Measurements from ENCODE around the gene MMD.
"Not testable (repeated sequence)": the region's sequence is repeated elsewhere in the genome, so short reads cannot be mapped to it uniquely, and the experiment has no call there.

The MMD gene

GRCh38 chr17:55442953-55443683, 21.5 kb upstream of the MMD start:
- no peak for DNase-seq

DNA sequence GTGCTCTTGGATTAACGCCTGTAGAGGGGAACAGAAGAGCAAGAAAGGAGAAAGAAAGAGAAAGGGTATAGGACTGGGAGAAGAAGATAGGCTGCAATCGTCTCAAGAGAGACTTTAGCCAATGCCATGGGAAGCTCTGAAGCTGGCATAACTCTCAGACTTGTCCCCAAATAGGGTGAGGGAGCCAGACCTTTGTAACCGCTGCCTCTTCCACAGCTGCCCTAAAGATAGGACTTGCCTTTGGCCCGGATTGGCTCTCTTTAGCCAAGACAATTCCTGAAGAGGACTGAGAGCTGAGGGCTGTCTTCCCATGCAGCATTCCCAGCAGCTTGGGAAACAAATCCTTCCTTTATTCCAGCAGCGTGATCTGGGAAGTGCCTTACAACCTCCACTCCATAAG, 20.8 kb upstream of the MMD start:
- no peak for DNase-seq

- DNase-seq, result no peak
Observed at GRCh38 chr17:55441544-55441943, 19.9 kb upstream of the MMD start.

GRCh38 chr17:55440391-55440790, 18.8 kb upstream of the MMD start:
- DNase-seq, result no peak

- DNase-seq, result no peak
Observed at GRCh38 chr17:55437159-55437605, 15.5 kb upstream of the MMD start.

GRCh38 chr17:55436224-55437158, 14.9 kb upstream of the MMD start:
- no peak for DNase-seq

DNA sequence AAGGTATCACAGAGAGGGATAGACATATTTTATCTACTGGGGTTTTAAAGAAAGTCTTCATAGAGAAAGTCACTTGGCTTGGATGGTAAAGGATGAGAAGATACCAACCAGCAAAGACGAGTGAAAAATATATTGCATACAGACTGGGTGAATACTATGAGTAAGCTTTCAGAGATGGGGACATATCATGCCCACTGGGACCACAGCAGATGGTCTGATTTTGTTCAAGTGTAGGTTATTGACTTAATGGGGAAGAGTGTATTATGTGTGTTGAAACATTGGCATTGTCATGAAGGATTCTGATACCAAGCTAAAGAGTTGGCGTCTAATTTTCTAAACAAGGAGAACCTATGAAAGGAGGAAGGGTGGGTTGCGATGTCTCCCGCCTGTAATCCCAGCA, 13.8 kb upstream of the MMD start:
- no peak for DNase-seq

DNA sequence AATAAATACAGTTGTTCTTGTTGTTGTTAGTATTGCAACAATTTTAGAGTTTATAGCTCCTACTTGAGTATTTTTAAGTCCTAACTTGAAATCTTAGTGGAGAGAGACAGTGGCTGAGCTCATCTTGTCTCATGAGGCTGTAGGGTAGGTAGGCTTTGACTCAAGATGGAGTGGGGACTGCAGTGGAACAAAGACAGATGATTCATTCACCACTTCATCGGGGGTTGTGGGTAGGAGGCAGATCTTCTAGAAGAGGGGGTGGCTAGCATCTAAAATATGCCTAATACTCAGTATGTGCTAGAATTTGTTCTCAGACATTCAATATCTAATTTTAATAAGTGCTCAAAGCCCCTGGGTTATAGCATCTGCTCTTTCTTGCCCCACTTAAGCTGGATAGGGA, 13.1 kb upstream of the MMD start:
- no peak for DNase-seq

- no peak for DNase-seq
Observed at GRCh38 chr17:55433629-55434422, 12.2 kb upstream of the MMD start.

DNA sequence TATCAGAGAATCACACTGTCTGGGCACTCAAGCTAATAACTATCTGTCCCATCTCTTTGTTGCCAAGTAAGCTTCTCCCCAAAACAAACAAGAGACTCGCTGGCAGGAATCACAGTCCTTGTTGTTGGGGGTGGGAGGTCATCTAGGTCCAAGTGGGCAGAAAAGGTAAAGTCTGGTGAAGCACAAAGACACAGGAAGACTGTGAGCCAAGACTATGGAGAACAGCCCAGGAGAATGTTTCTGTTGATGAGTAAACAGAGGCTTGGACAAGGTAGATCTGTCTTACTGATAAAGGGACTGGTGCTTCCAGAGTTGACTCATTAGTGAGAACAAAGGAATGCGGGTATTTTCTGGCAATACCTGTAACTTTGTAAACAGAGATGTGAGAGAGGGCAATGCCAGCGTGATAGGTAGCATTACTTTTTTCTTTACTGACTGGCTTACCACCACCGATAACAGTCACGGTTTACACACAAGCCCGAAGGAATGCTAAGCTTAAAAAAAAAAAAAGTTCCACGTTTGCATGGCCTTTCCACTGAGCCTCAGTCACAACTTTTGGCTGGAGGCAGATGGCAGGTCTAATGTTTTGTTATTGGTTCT, 11.5 kb upstream of the MMD start:
- DNase-seq, result no peak

GRCh38 chr17:55432358-55433028, 10.9 kb upstream of the MMD start:
- no peak for DNase-seq

GRCh38 chr17:55431914-55432313, 10.3 kb upstream of the MMD start:
- DNase-seq, result not testable (repeated sequence)

GRCh38 chr17:55430541-55431288, 9.1 kb upstream of the MMD start:
- no peak for DNase-seq

DNA sequence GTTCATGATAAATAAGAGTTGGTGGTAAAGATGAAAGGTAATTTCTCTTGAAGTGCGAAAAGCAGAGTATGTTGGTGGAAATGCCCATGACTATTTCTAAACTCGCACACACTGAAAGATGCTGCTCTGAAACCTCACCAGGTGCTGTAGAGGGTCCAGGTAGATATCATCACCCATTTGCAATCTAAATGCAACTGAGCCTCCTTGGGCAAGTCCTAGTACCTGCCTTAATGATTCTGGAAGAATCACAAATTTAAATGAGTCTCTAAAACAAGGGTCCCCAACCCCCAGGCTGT, 5.9 kb upstream of the MMD start:
- DNase-seq, result no peak

DNA sequence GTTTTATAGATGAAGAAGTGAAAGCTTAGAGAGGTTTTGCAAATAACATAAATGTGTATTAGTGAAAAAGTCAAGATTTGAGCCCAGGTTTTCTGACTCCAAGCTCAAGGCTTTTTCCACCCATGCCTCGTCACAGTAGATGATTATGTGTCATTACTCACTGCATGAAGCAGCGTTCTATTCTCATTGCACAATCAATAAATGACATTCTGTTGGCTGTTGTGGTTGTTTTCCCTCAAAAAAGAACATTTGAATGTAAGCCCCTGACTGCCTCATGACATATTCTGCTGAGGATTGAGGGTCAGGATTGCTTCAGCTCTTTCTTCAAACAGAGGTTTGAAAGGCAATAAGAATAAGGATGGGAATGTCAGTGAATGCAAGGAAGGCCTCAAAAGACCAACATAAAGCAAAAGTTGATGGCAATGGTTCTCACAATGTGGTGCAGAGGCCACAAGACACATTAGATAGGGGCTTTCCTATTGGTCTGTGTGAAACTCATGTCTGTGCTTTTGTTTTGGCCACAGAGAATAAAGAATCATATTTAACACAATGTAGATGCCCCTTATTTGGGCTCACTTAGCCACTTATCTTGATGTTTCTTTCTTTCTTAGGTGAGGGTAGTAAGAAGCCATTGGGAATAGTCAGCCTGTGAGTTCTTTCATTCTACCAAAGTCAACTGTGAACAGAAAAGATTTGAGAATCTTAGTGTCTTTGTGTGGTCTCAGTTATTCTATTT, 5.4 kb upstream of the MMD start:
- no peak for DNase-seq

GRCh38 chr17:55424893-55425540, 3.4 kb upstream of the MMD start:
- no peak for DNase-seq

- no peak for DNase-seq
Observed at GRCh38 chr17:55423535-55423934, 1.9 kb upstream of the MMD start.

DNA sequence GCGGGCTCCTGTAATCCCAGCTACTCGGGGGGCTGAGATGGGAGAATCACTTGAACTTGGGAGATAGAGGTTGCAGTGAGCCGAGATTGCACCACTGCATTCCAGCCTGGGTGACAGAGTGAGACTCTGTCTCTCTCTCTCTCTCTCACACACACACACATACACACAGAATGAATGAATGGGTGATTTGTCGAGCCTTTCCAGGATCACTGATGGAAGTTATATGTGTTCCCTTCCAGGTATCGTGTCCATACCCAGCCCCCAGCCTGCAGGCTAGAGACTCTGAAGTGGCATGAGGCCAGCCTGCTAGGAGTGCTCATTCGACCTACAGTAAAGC, 1.2 kb upstream of the MMD start:
- DNase-seq, result not testable (repeated sequence)

DNA sequence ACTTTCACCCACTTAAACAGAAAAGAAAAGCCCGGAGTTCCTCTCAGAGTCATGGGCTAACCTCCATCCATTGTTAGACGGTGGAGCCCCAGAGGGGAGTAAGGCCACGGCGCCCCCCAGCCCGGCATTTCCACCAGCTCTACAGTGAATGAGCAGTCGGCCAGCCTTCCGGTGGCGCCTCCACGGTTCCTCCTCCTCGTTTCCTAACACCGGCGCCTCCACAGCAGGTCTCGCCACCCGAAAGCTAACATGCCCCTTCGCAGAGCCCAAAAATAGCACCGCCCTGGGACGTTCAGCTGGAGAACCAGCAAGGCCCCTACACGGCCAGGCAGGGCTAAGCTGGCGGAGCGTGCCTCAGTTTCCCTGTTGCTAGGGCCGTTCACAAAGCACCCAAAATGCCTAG, 858 bp downstream of the MMD start:
- DNase-seq, result peak; percentile 44

DNA sequence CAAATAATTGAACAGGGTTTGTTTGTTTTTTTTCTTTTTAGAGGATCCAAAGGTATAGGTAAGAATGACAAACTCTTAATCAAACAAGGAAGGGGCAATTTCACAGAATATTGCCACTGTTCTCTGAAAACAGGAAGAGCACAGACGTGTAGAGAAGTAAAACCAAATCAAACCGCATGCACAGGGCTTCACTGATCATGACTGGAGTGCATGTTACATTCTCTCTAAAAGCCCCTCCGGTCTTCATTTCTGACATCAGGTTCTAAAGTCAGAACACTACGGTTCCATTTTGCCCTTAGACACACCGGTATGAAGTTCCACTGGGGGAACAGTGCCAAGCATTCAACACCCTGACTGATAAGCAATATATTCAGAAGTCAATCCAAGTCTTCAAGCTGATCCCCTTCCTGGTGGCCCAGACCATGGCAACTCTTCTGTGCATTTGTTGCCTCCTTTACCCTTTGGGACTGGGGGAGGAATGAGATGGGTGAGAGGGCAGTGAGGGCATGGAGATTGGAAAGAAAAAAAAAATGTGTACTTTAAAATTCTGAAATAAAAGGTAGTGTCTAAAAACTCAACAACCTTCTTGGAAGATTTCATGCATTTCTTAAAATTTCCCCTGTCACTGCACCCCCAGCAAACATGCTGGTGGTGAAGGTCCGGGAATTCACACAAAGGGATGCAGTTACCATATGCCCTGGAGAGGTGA, 1.4 kb downstream of the MMD start:
- peak; percentile 13 for DNase-seq
